Measurements from ENCODE around the gene OBP2B. TPM values are rescaled to one million over a fixed set of nuclear protein-coding genes. Genes with fewer than 3 reads are reported as not detected.

Gene OBP2B, protein sequence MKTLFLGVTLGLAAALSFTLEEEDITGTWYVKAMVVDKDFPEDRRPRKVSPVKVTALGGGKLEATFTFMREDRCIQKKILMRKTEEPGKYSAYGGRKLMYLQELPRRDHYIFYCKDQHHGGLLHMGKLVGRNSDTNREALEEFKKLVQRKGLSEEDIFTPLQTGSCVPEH
- total RNA-seq, result not detected in 2 replicates

DNA sequence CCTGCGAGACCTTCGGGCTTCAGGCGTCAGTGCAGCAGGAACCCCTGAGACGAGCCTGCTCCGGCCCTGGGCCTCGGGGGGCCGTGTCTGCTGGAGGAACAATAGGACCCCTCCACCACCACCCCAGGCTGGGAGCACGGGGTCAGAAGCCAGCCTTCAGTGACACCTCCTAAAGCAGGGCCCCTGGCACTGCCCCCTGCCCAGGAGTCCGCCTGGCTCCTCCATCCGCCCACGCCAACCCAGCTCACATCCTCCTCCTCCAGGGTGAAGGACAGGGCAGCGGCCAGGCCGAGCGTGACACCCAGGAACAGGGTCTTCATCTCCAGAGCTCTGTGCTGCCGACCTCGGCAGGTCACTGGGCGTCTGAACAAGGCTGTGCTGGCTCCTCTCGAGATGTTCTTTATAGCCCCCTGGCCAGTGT, at the start of gene OBP2B:
Gene OBP2B, minus strand, starts transcription at position 371 of the 421 bp plus-strand sequence. Its CDS starts 51 bp downstream, at position 320.

DNA sequence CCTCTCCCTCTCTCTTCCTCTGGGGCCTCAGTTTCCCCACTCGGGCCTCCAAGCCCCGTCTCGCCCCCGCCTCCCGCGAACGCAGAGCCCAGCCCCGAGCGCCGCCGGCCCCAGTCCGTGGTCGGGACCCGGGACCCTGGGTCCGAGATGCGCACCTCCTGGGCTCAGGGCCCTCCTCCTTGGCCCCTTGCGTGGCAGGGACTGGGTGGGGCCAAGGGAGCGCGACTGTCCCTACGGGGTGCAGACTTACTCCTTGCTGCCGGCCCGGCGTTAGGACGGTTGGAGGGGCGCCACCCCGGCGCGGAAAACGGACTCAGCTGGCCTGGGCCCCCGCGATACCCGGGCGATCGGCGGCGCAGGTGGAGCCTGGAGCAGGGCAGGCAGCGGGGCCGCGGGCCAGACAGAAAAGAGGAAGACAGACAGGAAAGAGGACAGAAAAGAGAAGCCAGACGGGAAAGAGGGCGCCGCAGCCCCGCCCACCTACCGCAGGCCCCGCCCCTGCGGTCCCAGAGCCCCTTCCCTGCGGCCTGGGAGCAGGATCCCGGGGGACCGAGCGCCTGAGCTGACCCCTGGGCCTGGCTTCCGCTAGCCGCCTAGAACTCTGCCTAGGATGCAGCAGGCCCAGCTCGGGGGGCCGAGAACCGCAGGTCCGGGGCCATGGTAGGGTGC, 45.4 kb downstream of the OBP2B start, which contains the start of gene GBGT1:
Gene GBGT1, minus strand, starts transcription at position 411 of the 669 bp plus-strand sequence. CDS start 1,502 bp downstream, outside the sequence.

Other genes with a start within 250 kb of the OBP2B start
- gene GFI1B, start 230.6 kb downstream of the OBP2B start, total RNA-seq, result 0.05 TPM in 1 of 2 replicates, not detected in the other
- gene GTF3C5, start 178.3 kb downstream of the OBP2B start, total RNA-seq, result 24.9 and 30.1 TPM in 2 replicates
- 0.30 and 0.46 TPM in 2 replicates for gene CEL, start 147.3 kb downstream of the OBP2B start, total RNA-seq
- 24.9 and 40.5 TPM in 2 replicates for gene RALGDS, start 88.0 kb downstream of the OBP2B start, total RNA-seq
- gene GBGT1, start 45.3 kb downstream of the OBP2B start, total RNA-seq, result 6.9 and 8.6 TPM in 2 replicates
- not detected in 2 replicates for gene ABO, start 66.0 kb upstream of the OBP2B start, total RNA-seq
- gene SURF6, start 126.9 kb upstream of the OBP2B start, total RNA-seq, result 9.2 and 15.6 TPM in 2 replicates
- 15.1 and 24.0 TPM in 2 replicates for gene MED22, start 138.9 kb upstream of the OBP2B start, total RNA-seq
- gene RPL7A, start 139.0 kb upstream of the OBP2B start, total RNA-seq, result 1,358 and 2,141 TPM in 2 replicates
- gene SURF1, start 147.2 kb upstream of the OBP2B start, total RNA-seq, result 14.6 and 24.9 TPM in 2 replicates
- 8.9 and 11.0 TPM in 2 replicates for gene SURF2, start 147.3 kb upstream of the OBP2B start, total RNA-seq
- 608 and 665 TPM in 2 replicates for gene SURF4, start 166.8 kb upstream of the OBP2B start, total RNA-seq
- gene STKLD1, start 167.1 kb upstream of the OBP2B start, total RNA-seq, result 0.28 and 0.59 TPM in 2 replicates
- 11.3 and 18.9 TPM in 2 replicates for gene REXO4, start 208.8 kb upstream of the OBP2B start, total RNA-seq
- 1.8 and 2.8 TPM in 2 replicates for gene ADAMTS13, start 213.1 kb upstream of the OBP2B start, total RNA-seq

Measured in smooth muscle cell of the umbilical artery (primary cell).